Cardiac muscle cell (in vitro differentiated cells and primary cell): ENCODE measurements around the gene HYAL3. TPM values are rescaled to one million over a fixed set of nuclear protein-coding genes. Genes with fewer than 3 reads are reported as not detected.
"Not testable (repeated sequence)": the region's sequence is repeated elsewhere in the genome, so short reads cannot be mapped to it uniquely, and the experiment has no call there.

Source experiments
- DNase-seq, 2 donors: peaks; one replicate each; pipeline versions ENCODE4 v3.0.0 to v3.0.0-alpha.2; 2010 to 2017; ENCODE audit warnings: low read depth in 1 of 2, low spot score in 1 of 2
- H3K27ac ChIP-seq: fragments of 200-600 bp; sonication (generic); 2 replicates; pipeline ENCODE4 v1.5.1; 2016
- H3K27me3 ChIP-seq: fragments of 200-600 bp; sonication (generic); 2 replicates; pipeline ENCODE4 v1.6.0; 2016; ENCODE audit warnings: control low read depth
- H3K36me3 ChIP-seq: fragments of 200-600 bp; sonication (generic); 2 replicates; pipeline ENCODE4 v1.5.1; 2016; ENCODE audit warnings: control low read depth
- H3K4me1 ChIP-seq: fragments of 200-600 bp; sonication (generic); 2 replicates; pipeline ENCODE4 v1.8.1; 2017; ENCODE audit warnings: low read depth, mild to moderate bottlenecking, mixed run types
- H3K4me3 ChIP-seq: fragments of 200-600 bp; sonication (generic); 2 replicates; pipeline ENCODE4 v1.5.1; 2016; ENCODE audit warnings: mild to moderate bottlenecking
- H3K9me3 ChIP-seq: fragments of 200-600 bp; sonication (generic); 2 replicates; pipeline ENCODE4 v1.5.1; 2017; ENCODE audit warnings: low read depth, mild to moderate bottlenecking, control low read depth
- CTCF ChIP-seq: IDR thresholded peaks from 2 replicates; pipeline ENCODE4 v1.5.1; 2012; ENCODE audit warnings: low read depth, mild to moderate bottlenecking, low read length
- polyA plus RNA-seq: library from polyadenylated mRNA; unstranded; fragments of >200 nt; fragmentation: Nextera tagmentation; extraction: Ambion mirVana; gene quantifications from 2 replicates; pipeline ENCODE4 v1.2.1, GENCODE V29; 2016
- total RNA-seq: library from RNA; depleted of rRNA; stranded (reverse); fragments of >200 nt; gene quantifications from 2 replicates; pipeline ENCODE4 v1.2.3, GENCODE V29; 2016

HYAL3 gene
- total and polyA plus RNA-seq, 2 experiments from 2014 or later: 3.6 to 6.2 TPM

- Histone ChIP-seq H3K27me3 (peaks cover 35% of the 10 kb centered on the region), H3K9me3 (no peaks in the 10 kb centered on the region), H3K4me3 (no peak overlapping the region), H3K27ac (no peak overlapping the region), H3K4me1 (peaks cover 4% of the 10 kb centered on the region), H3K36me3 (no peaks in the 10 kb centered on the region)
- TF ChIP-seq CTCF: no peak
- no peak for DNase-seq
Observed at GRCh38 chr3:50273689-50274065, 25.5 kb downstream of the HYAL3 start.

GRCh38 chr3:50272911-50273688 lies 26.1 kb downstream of the HYAL3 start:
- Histone ChIP-seq H3K27me3 (peaks cover 35% of the 10 kb centered on the region), H3K36me3 (no peaks in the 10 kb centered on the region), H3K27ac (no peak overlapping the region), H3K4me1 (no peaks in the 10 kb centered on the region), H3K4me3 (no peak overlapping the region), H3K9me3 (no peaks in the 10 kb centered on the region)
- TF ChIP-seq CTCF: peak; percentile 93
- peak; percentile 77 to 87 for DNase-seq

GRCh38 chr3:50272538-50272910 lies 26.7 kb downstream of the HYAL3 start:
- DNase-seq, H3K36me3 ChIP-seq, H3K4me1 ChIP-seq, H3K4me3 ChIP-seq, H3K27ac ChIP-seq, H3K9me3 ChIP-seq: not testable (repeated sequence)
- peaks cover 35% of the 10 kb centered on the region for H3K27me3 ChIP-seq

GRCh38 chr3:50271314-50271936 lies 27.8 kb downstream of the HYAL3 start:
- Histone ChIP-seq H3K27ac (no peak overlapping the region), H3K36me3 (no peaks in the 10 kb centered on the region), H3K4me3 (no peak overlapping the region), H3K27me3 (peaks cover 33% of the 10 kb centered on the region), H3K4me1 (peaks cover 15% of the 10 kb centered on the region), H3K9me3 (no peaks in the 10 kb centered on the region)
- no peak for DNase-seq
- TF ChIP-seq CTCF: no peak

GRCh38 chr3:50270422-50271224 lies 28.6 kb downstream of the HYAL3 start:
- H3K27ac ChIP-seq: no peak overlapping the region
- peaks cover 25% of the 10 kb centered on the region for H3K27me3 ChIP-seq
- no peaks in the 10 kb centered on the region for H3K36me3 ChIP-seq
- H3K4me1 ChIP-seq: peaks cover 23% of the 10 kb centered on the region
- H3K4me3 ChIP-seq: no peak overlapping the region
- no peaks in the 10 kb centered on the region for H3K9me3 ChIP-seq
- TF ChIP-seq CTCF: no peak
- DNase-seq: no peak

- DNase-seq: no peak
- TF ChIP-seq CTCF: no peak
- Histone ChIP-seq H3K9me3 (no peaks in the 10 kb centered on the region), H3K4me3 (no peak overlapping the region), H3K27me3 (peaks cover 19% of the 10 kb centered on the region), H3K27ac (no peak overlapping the region), H3K4me1 (peaks cover 29% of the 10 kb centered on the region), H3K36me3 (no peaks in the 10 kb centered on the region)
Observed at GRCh38 chr3:50269977-50270413, 29.2 kb downstream of the HYAL3 start.
